PC-9 (cell line): ENCODE results near the gene MAP3K20. TPM values are rescaled to one million over a fixed set of nuclear protein-coding genes. Genes with fewer than 3 reads are reported as not detected.

Experiments used
- BruUV-seq: library from RNA; stranded (reverse); fragments of 400-500 nt; replicated peaks from 2 replicates; lab custom pipeline; 2021; lab: Mats Ljungman, UMichigan
- CTCF ChIA-PET: fragments of 300-600 bp; sonication (Branson Sonifier 250); formaldehyde crosslinking; loops from one replicate; lab custom pipeline; 2022; ENCODE audit warnings: antibody characterized with exemption; lab: Charles Lee
- POLR2A ChIA-PET: fragments of 300-600 bp; sonication (Branson Sonifier 250); formaldehyde crosslinking; loops from one replicate; lab custom pipeline; 2022; ENCODE audit warnings: antibody characterized with exemption; ENCODE audit not compliant: unreplicated experiment; lab: Charles Lee
- DNase-seq, 2 experiments: peaks; one replicate each; pipeline versions ENCODE4 v3.0.0 to v3.0.0-alpha.2; 2015 to 2022; ENCODE audit warnings: mixed read lengths in 1 of 2
- H2AFZ ChIP-seq: fragments of 200-600 bp; sonication (generic); 2 replicates; pipeline ENCODE4 v1.8.1; 2017; ENCODE audit warnings: antibody characterized with exemption
- H3F3A ChIP-seq: fragments of 200-600 bp; sonication (generic); 2 replicates; pipeline ENCODE4 v1.8.1; 2017; ENCODE audit warnings: antibody characterized with exemption, mild to moderate bottlenecking, low read depth; ENCODE audit not compliant: insufficient read depth
- H3K27ac ChIP-seq: fragments of 200-600 bp; sonication (generic); 2 replicates; pipeline ENCODE4 v1.6.1; 2016; ENCODE audit warnings: mixed run types
- H3K27me3 ChIP-seq: fragments of 200-600 bp; sonication (generic); 2 replicates; pipeline ENCODE4 v1.6.1; 2016; ENCODE audit warnings: low read depth, mixed run types; ENCODE audit not compliant: insufficient read depth
- H3K36me3 ChIP-seq: fragments of 200-600 bp; sonication (generic); 2 replicates; pipeline ENCODE4 v1.6.1; 2016; ENCODE audit warnings: low read depth, mixed run types
- H3K4me1 ChIP-seq: fragments of 200-600 bp; sonication (generic); replicated peaks from 2 replicates; pipeline ENCODE4 v1.6.1; 2016; ENCODE audit warnings: mixed run types; ENCODE audit not compliant: insufficient read depth
- H3K4me2 ChIP-seq: fragments of 200-600 bp; sonication (generic); 2 replicates; pipeline ENCODE4 v1.6.1; 2017; ENCODE audit warnings: mixed run types
- H3K4me3 ChIP-seq: fragments of 200-600 bp; sonication (generic); 2 replicates; pipeline ENCODE4 v1.6.1; 2016; ENCODE audit warnings: mixed run types
- H3K79me2 ChIP-seq: fragments of 200-600 bp; sonication (generic); 2 replicates; pipeline ENCODE4 v1.6.1; 2017; ENCODE audit warnings: low read depth, mixed run types
- H3K9me2 ChIP-seq: fragments of 200-600 bp; sonication (generic); 2 replicates; pipeline ENCODE4 v1.8.1; 2017; ENCODE audit warnings: mild to moderate bottlenecking; ENCODE audit not compliant: insufficient read depth
- H3K9me3 ChIP-seq: fragments of 200-600 bp; sonication (generic); 2 replicates; pipeline ENCODE4 v1.8.1; 2016; ENCODE audit warnings: low read depth; ENCODE audit not compliant: insufficient read depth
- H4K20me1 ChIP-seq: fragments of 200-600 bp; sonication (generic); 2 replicates; pipeline ENCODE4 v1.8.1; 2017; ENCODE audit not compliant: insufficient read depth
- EZH2 ChIP-seq: fragments of 200-600 bp; sonication (generic); IDR thresholded peaks from 2 replicates; pipeline ENCODE4 v1.8.0; 2017; ENCODE audit warnings: antibody characterized with exemption, low read depth
- intact Hi-C: fragments of 100-400 bp; cut with micrococcal nuclease; formaldehyde crosslinking; loops from one replicate; pipeline ENCODE4 v1.10.0; 2022; ENCODE audit not compliant: unreplicated experiment
- total RNA-seq: library from RNA; stranded (reverse); gene quantifications from 2 replicates; pipeline ENCODE4 v1.2.3, GENCODE V29; 2021
- TF ChIP-seq, protein P1 (sequence below): fragments of 200-600 bp; sonication (generic); conservative IDR thresholded peaks from 2 replicates; pipeline ENCODE4 v1.6.1; 2017; ENCODE audit warnings: mixed run types, antibody characterized with exemption, mild to moderate bottlenecking, moderate library complexity

The MAP3K20 gene
- total RNA-seq, 1 experiment from 2014 or later, result 58.5 TPM

DNA sequence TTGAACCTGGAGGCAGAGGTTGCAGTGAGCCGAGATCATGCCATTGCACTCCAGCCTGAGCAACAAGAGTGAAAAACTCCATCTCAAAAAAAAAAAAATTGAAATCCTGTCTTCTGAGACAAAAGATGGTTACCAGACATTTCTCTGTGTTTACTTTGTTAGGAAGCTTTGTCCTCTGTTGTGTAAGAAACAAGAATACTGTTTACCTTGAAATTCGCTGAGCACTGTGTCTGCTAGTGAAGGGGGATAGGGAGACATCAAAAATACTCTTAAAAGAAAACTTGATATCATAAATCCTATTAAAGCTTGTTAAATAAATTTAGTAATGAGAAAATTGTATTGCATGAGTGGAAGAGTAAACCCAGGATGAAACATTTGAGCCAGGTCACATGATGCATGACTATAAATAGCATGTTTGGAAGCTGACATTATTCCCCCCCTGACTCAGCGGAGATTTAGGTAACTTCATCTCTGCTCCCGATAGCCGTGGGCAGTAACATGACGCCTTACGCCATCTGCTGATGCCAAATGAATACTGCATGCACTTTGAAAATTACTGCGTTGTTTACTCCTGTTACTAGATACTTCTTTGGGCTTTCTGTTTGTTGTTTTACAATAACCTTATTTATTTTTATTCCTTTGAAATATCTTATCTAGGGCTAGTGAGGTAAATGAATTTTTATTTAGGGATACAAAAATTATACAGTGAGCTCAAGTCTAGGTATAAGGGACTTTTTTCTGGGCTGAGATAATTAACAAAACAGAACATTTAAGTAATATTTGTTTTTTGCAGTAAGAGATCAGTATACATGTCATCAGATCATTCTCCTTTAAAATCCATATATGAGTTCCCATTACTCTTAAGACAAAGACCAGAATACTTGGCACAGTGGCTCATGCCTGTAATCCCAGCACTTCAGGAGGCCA, 134.9 kb downstream of the MAP3K20 start:
- H2AFZ ChIP-seq, result no peak overlapping the region
- no peaks in the 10 kb centered on the region for H3K36me3 ChIP-seq
- peaks cover 13% of the 10 kb centered on the region for H3K4me1 ChIP-seq
- peak overlapping the region; percentile 39 for H3K27ac ChIP-seq
- TF ChIP-seq EZH2, result no peak
- TF ChIP-seq, protein P1, sequence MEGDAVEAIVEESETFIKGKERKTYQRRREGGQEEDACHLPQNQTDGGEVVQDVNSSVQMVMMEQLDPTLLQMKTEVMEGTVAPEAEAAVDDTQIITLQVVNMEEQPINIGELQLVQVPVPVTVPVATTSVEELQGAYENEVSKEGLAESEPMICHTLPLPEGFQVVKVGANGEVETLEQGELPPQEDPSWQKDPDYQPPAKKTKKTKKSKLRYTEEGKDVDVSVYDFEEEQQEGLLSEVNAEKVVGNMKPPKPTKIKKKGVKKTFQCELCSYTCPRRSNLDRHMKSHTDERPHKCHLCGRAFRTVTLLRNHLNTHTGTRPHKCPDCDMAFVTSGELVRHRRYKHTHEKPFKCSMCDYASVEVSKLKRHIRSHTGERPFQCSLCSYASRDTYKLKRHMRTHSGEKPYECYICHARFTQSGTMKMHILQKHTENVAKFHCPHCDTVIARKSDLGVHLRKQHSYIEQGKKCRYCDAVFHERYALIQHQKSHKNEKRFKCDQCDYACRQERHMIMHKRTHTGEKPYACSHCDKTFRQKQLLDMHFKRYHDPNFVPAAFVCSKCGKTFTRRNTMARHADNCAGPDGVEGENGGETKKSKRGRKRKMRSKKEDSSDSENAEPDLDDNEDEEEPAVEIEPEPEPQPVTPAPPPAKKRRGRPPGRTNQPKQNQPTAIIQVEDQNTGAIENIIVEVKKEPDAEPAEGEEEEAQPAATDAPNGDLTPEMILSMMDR, result peak; percentile 99
- ChIA-PET CTCF (interaction anchor here (0.5 to 3.3 kb wide), 14 partner anchors 18 to 1253 kb away, joined by 3 to 46 read pairs (median 4); no protein-coding TSS in a partner anchor), POLR2A (interaction anchor here (0.6 kb wide), 1 partner anchor 181 kb away, joined by 4 read pairs; no protein-coding TSS in a partner anchor)
- H3K27me3 ChIP-seq, result no peaks in the 10 kb centered on the region
- no peak overlapping the region for H3K4me3 ChIP-seq
- peak; percentile 70 to 85 for DNase-seq
- no peaks in the 10 kb centered on the region for H3K9me2 ChIP-seq
- peaks cover 9% of the 10 kb centered on the region for H3F3A ChIP-seq
- H3K9me3 ChIP-seq, result no peaks in the 10 kb centered on the region
- peak overlapping the region; percentile 24 for H3K4me2 ChIP-seq
- no TSS peak for BruUV-seq
- intact Hi-C loops, result loop anchor here (1.0 to 10.0 kb wide), 8 partner anchors 135 to 1134 kb away; partner anchors contain the start of gene MAP3K20
- H4K20me1 ChIP-seq, result no peaks in the 10 kb centered on the region
- no peaks in the 10 kb centered on the region for H3K79me2 ChIP-seq

DNA sequence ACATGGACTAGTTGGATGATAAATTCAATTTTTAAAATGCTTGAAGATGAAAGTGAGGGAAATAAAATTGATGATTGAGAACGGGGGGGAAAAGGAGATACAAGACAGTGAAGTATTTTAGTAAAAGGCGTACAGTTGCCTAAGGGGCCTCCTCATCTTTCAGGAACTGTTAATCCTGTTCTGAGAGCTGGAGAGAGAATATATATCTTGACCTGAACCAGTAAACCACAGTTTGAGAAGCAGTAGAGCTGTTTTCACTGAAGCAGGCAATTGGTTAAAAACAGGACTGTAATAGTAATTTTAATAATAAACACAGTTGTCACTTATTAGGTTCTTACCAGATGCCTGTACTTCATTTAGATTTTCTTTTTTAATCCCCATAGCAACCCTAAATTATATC, 137.5 kb downstream of the MAP3K20 start:
- BruUV-seq, result no TSS peak
- no peaks in the 10 kb centered on the region for H3K79me2 ChIP-seq
- H3K27ac ChIP-seq, result no peak overlapping the region
- H3F3A ChIP-seq, result peaks cover 9% of the 10 kb centered on the region
- no peak overlapping the region for H2AFZ ChIP-seq
- H3K4me2 ChIP-seq, result no peak overlapping the region
- CTCF ChIA-PET, result no interaction called here
- H3K4me3 ChIP-seq, result no peak overlapping the region
- H4K20me1 ChIP-seq, result no peaks in the 10 kb centered on the region
- peaks cover 13% of the 10 kb centered on the region for H3K4me1 ChIP-seq
- no peaks in the 10 kb centered on the region for H3K9me3 ChIP-seq
- H3K36me3 ChIP-seq, result no peaks in the 10 kb centered on the region
- intact Hi-C loops, result loop anchor here (5.0 to 10.0 kb wide), 2 partner anchors 184 to 1132 kb away; no protein-coding TSS in a partner anchor
- no peak for DNase-seq
- no peaks in the 10 kb centered on the region for H3K9me2 ChIP-seq
- POLR2A ChIA-PET, result no interaction called here
- no peaks in the 10 kb centered on the region for H3K27me3 ChIP-seq
- TF ChIP-seq, protein P1, result no peak
- no peak for TF ChIP-seq EZH2

DNA sequence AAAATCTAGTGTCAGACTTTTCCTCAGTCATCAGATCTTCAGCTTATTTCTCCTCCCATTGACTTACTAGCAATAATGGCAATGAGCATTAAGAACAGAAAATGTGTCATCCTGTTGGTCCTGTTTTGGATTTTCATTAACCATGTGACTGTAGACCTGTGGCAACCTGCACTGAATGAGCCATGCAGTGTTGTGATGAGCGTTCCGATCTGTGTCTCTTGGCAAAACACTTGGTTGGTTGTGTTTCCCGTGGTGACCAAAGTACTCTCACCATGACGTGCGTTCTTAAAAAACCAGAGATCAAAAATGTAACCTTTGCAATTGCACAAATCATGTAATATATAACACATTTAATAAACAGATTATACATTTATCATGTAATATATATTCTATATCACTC, 138.6 kb downstream of the MAP3K20 start:
- Histone ChIP-seq H3K27ac (no peak overlapping the region), H3K9me3 (no peaks in the 10 kb centered on the region), H3K79me2 (no peaks in the 10 kb centered on the region), H4K20me1 (no peaks in the 10 kb centered on the region), H3F3A (peaks cover 9% of the 10 kb centered on the region), H3K9me2 (no peaks in the 10 kb centered on the region), H3K4me3 (no peak overlapping the region), H3K4me1 (peaks cover 13% of the 10 kb centered on the region), H3K27me3 (no peaks in the 10 kb centered on the region), H3K36me3 (no peaks in the 10 kb centered on the region), H2AFZ (no peak overlapping the region), H3K4me2 (no peak overlapping the region)
- BruUV-seq, result no TSS peak
- ChIA-PET POLR2A (interaction anchor here (0.6 kb wide), 1 partner anchor 126 kb away, joined by 3 read pairs; no protein-coding TSS in a partner anchor), CTCF (interaction anchor here (0.6 kb wide), 1 partner anchor 175 kb away, joined by 3 read pairs; no protein-coding TSS in a partner anchor)
- TF ChIP-seq, protein P1, result no peak
- no peak for TF ChIP-seq EZH2
- intact Hi-C loops, result loop anchor here (5.0 to 10.0 kb wide), 2 partner anchors 183 to 1131 kb away; no protein-coding TSS in a partner anchor
- DNase-seq, result no peak
